H9 (cell line): Measurements from ENCODE around the gene FAM111B. TPM values are rescaled to one million over a fixed set of nuclear protein-coding genes. Genes with fewer than 3 reads are reported as not detected.
A peak's percentile ranks its signal among the peaks of the same experiment; 100 is the strongest.
"Not testable (repeated sequence)": the region's sequence is repeated elsewhere in the genome, so short reads cannot be mapped to it uniquely, and the experiment has no call there.

Experiments
- DNase-seq: peaks from one replicate; pipeline ENCODE4 v3.0.0-alpha.2; 2017
- H2AFZ ChIP-seq: one replicate; pipeline ENCODE4 v1.6.1; 2013; ENCODE audit warnings: mild to moderate bottlenecking, low read length, control low read depth, moderate library complexity
- H2AK5ac ChIP-seq: 2 replicates; pipeline ENCODE4 v1.6.1; 2013; ENCODE audit warnings: low read length, control low read depth, mixed read lengths; ENCODE audit not compliant: insufficient read length
- H2BK120ac ChIP-seq: one replicate; pipeline ENCODE4 v1.6.1; 2013; ENCODE audit warnings: low read depth, mild to moderate bottlenecking, low read length, control low read depth, inconsistent platforms; ENCODE audit not compliant: poor library complexity, severe bottlenecking
- H2BK12ac ChIP-seq: 2 replicates; pipeline ENCODE4 v1.6.1; 2013; ENCODE audit warnings: low read length, control low read depth, mixed read lengths, low read depth; ENCODE audit not compliant: insufficient read length
- H2BK15ac ChIP-seq: 2 replicates; pipeline ENCODE4 v1.6.1; 2013; ENCODE audit warnings: low read depth, low read length, control low read depth
- H2BK20ac ChIP-seq: one replicate; pipeline ENCODE4 v1.6.1; 2013; ENCODE audit warnings: low read depth, mild to moderate bottlenecking, low read length, control low read depth, inconsistent platforms; ENCODE audit not compliant: poor library complexity, severe bottlenecking
- H2BK5ac ChIP-seq: 2 replicates; pipeline ENCODE4 v1.6.1; 2013; ENCODE audit warnings: low read length, control low read depth, mixed read lengths; ENCODE audit not compliant: insufficient read length
- H3K14ac ChIP-seq: 2 replicates; pipeline ENCODE4 v1.6.1; 2013; ENCODE audit warnings: low read length, control low read depth; ENCODE audit not compliant: insufficient read depth
- H3K18ac ChIP-seq: 2 replicates; pipeline ENCODE4 v1.6.1; 2013; ENCODE audit warnings: low read depth, mild to moderate bottlenecking, mixed read lengths, low read length, control low read depth; ENCODE audit not compliant: insufficient read length
- H3K23ac ChIP-seq: 2 replicates; pipeline ENCODE4 v1.6.1; 2013; ENCODE audit warnings: low read length, control low read depth, mixed read lengths, low read depth; ENCODE audit not compliant: insufficient read length
- H3K23me2 ChIP-seq: 2 replicates; pipeline ENCODE4 v1.6.1; 2013; ENCODE audit warnings: low read depth, mild to moderate bottlenecking, mixed read lengths, low read length, control low read depth; ENCODE audit not compliant: insufficient read length, poor library complexity, severe bottlenecking
- H3K27ac ChIP-seq: 2 replicates; pipeline ENCODE4 v1.5.1; 2013; ENCODE audit warnings: low read length, control low read depth, mixed read lengths, low read depth; ENCODE audit not compliant: insufficient read length
- H3K27me3 ChIP-seq: 2 replicates; pipeline ENCODE4 v1.6.1; 2013; ENCODE audit warnings: low read length, control low read depth, inconsistent platforms; ENCODE audit not compliant: insufficient read depth
- H3K4ac ChIP-seq: 2 replicates; pipeline ENCODE4 v1.6.1; 2013; ENCODE audit warnings: low read depth, mild to moderate bottlenecking, control low read depth, inconsistent platforms, low read length, moderate library complexity
- H3K4me1 ChIP-seq: 2 replicates; pipeline ENCODE4 v1.6.1; 2013; ENCODE audit warnings: low read length, control low read depth, inconsistent platforms; ENCODE audit not compliant: insufficient read depth
- H3K4me2 ChIP-seq: 2 replicates; pipeline ENCODE4 v1.6.1; 2013; ENCODE audit warnings: low read length, control low read depth, mixed read lengths; ENCODE audit not compliant: insufficient read length, insufficient read depth
- H3K56ac ChIP-seq: 2 replicates; pipeline ENCODE4 v1.6.1; 2013; ENCODE audit warnings: low read depth, mild to moderate bottlenecking, mixed read lengths, low read length, control low read depth; ENCODE audit not compliant: insufficient read length
- H3K79me1 ChIP-seq: 2 replicates; pipeline ENCODE4 v1.6.1; 2013; ENCODE audit warnings: low read depth, mild to moderate bottlenecking, moderate library complexity, low read length, control low read depth, inconsistent platforms; ENCODE audit not compliant: insufficient read depth, poor library complexity, severe bottlenecking
- H3K79me2 ChIP-seq: 2 replicates; pipeline ENCODE4 v1.6.1; 2013; ENCODE audit warnings: low read length, control low read depth, inconsistent platforms; ENCODE audit not compliant: insufficient read depth
- H3K9ac ChIP-seq: 2 replicates; pipeline ENCODE4 v1.6.1; 2013; ENCODE audit warnings: low read length, control low read depth, mixed read lengths; ENCODE audit not compliant: insufficient read length; ENCODE audit errors: extremely low read depth
- H3K9me3 ChIP-seq: one replicate; pipeline ENCODE4 v1.6.1; 2013; ENCODE audit warnings: low read depth, low read length, inconsistent platforms; ENCODE audit not compliant: control insufficient read depth
- H3T11ph ChIP-seq: one replicate; pipeline ENCODE4 v1.6.1; 2013; ENCODE audit warnings: mild to moderate bottlenecking, low read length, control low read depth, inconsistent platforms
- H4K20me1 ChIP-seq: one replicate; pipeline ENCODE4 v1.6.1; 2013; ENCODE audit not compliant: control insufficient read depth, insufficient read length, insufficient read depth
- H4K5ac ChIP-seq: 2 replicates; pipeline ENCODE4 v1.6.1; 2013; ENCODE audit warnings: low read depth, mild to moderate bottlenecking, mixed read lengths, low read length, control low read depth; ENCODE audit not compliant: insufficient read length
- H4K8ac ChIP-seq: replicated peaks from 2 replicates; pipeline ENCODE4 v1.6.1; 2013; ENCODE audit warnings: low read length, control low read depth, mixed read lengths, low read depth; ENCODE audit not compliant: insufficient read length
- H4K91ac ChIP-seq: 2 replicates; pipeline ENCODE4 v1.6.1; 2013; ENCODE audit warnings: low read depth, mild to moderate bottlenecking, moderate library complexity, mixed read lengths, low read length, control low read depth; ENCODE audit not compliant: insufficient read length
- H3K27ac Mint-ChIP-seq, 3 experiments: 2 replicates in 2 of 3; 3 replicates in 1 of 3; pipeline ENCODE4 v1.8.0; 2020 to 2021; ENCODE audit warnings: mixed read lengths in 3 of 3, mild to moderate bottlenecking in 1 of 3, moderate library complexity in 1 of 3
- H3K27me3 Mint-ChIP-seq: 2 replicates; pipeline ENCODE4 v1.8.0; 2021; ENCODE audit warnings: low read depth, mild to moderate bottlenecking, moderate library complexity, mixed read lengths
- H3K36me3 Mint-ChIP-seq, 3 experiments: 2 replicates in 2 of 3; 3 replicates in 1 of 3; pipeline ENCODE4 v1.8.0; 2020 to 2021; ENCODE audit warnings: low read depth in 3 of 3, mixed read lengths in 3 of 3; ENCODE audit not compliant: insufficient read depth in 1 of 3
- H3K4me1 Mint-ChIP-seq, 2 experiments: 2 replicates each; pipeline ENCODE4 v1.8.0; 2020; ENCODE audit warnings: mixed read lengths in 2 of 2
- H3K4me3 Mint-ChIP-seq, 2 experiments: 2 replicates in 1 of 2; 3 replicates in 1 of 2; pipeline ENCODE4 v1.8.0; 2020 to 2021; ENCODE audit warnings: mild to moderate bottlenecking in 2 of 2, mixed read lengths in 2 of 2, moderate library complexity in 1 of 2
- H3K9me3 Mint-ChIP-seq, 2 experiments: 2 replicates in 1 of 2; 3 replicates in 1 of 2; pipeline ENCODE4 v1.8.0; 2020; ENCODE audit warnings: mild to moderate bottlenecking in 2 of 2, mixed read lengths in 2 of 2, moderate library complexity in 1 of 2
- CTCF ChIP-seq: fragments of 200-600 bp; sonication (generic); conservative IDR thresholded peaks from 3 replicates; pipeline ENCODE4 v1.8.0; 2021; ENCODE audit warnings: antibody characterized with exemption, mild to moderate bottlenecking
- WGBS: extraction: QIAGEN DNeasy Blood & Tissue Kit; methylation state at CpG from one replicate; pipeline ENCODE4 v1.1.7; 2013; ENCODE audit warnings: missing lambda C conversion rate, low lambda C conversion rate, mixed read lengths; ENCODE audit not compliant: insufficient read length; ENCODE audit errors: extremely low coverage; 5-methylcytosine and 5-hydroxymethylcytosine counted together
- total RNA-seq: library from RNA; stranded (reverse); gene quantifications from 2 replicates; pipeline ENCODE4 v1.2.1, GENCODE V29; 2021

Gene FAM111B
- total RNA-seq, 1 experiment from 2014 or later: 35.0 TPM

GRCh38 chr11:59135648-59136461 is 28.8 kb downstream of the FAM111B start:
- H4K20me1 ChIP-seq: no peaks in the 10 kb centered on the region
- no peak overlapping the region for H2BK120ac ChIP-seq
- peak; percentile 86 for DNase-seq
- Mint-ChIP-seq H3K36me3 (peaks cover 34 to 46% (median 36%) of the 10 kb centered on the region in 3 experiments), H3K27me3 (peaks cover 6% of the 10 kb centered on the region; the same call in 1 of the 2 replicates), H3K9me3 (peaks cover 30 to 34% of the 10 kb centered on the region in 2 experiments), H3K27ac (peak overlapping the region in 1 of 3 experiments; percentile 92; a peak in 1 of 7 replicates), H3K4me3 (peak overlapping the region; percentile 37 to 47; a peak in 3 of 5 replicates), H3K4me1 (peaks cover 4 to 6% of the 10 kb centered on the region in 2 experiments)
- H3K23me2 ChIP-seq: no peaks in the 10 kb centered on the region
- no peak overlapping the region for H3K9ac ChIP-seq
- H2BK20ac ChIP-seq: no peak overlapping the region
- no peak overlapping the region for H4K91ac ChIP-seq
- peaks cover 25% of the 10 kb centered on the region for H3K9me3 ChIP-seq
- no peak overlapping the region for H3K56ac ChIP-seq
- no peak overlapping the region for H3T11ph ChIP-seq
- H2BK5ac ChIP-seq: no peak overlapping the region
- no peaks in the 10 kb centered on the region for H3K4me1 ChIP-seq
- no peak overlapping the region for H2AFZ ChIP-seq
- WGBS: no CpG with 5 or more reads among the region's 20 CpGs
- H3K18ac ChIP-seq: no peak overlapping the region
- no peak overlapping the region for H3K14ac ChIP-seq
- H2BK15ac ChIP-seq: no peak overlapping the region
- H3K4me2 ChIP-seq: no peak overlapping the region
- no peak overlapping the region for H2BK12ac ChIP-seq
- H3K27ac ChIP-seq: no peak overlapping the region
- no peak overlapping the region for H4K5ac ChIP-seq
- H3K4ac ChIP-seq: no peak overlapping the region
- no peak overlapping the region for H2AK5ac ChIP-seq
- H3K27me3 ChIP-seq: no peaks in the 10 kb centered on the region
- H3K79me1 ChIP-seq: no peaks in the 10 kb centered on the region
- no peak overlapping the region for H3K23ac ChIP-seq
- no peaks in the 10 kb centered on the region for H3K79me2 ChIP-seq
- no peak overlapping the region for H4K8ac ChIP-seq
- TF ChIP-seq CTCF: peak; percentile 99

GRCh38 chr11:59136551-59136950 is 29.5 kb downstream of the FAM111B start:
- not testable (repeated sequence) for H3K27ac Mint-ChIP-seq, H2AK5ac ChIP-seq, H4K5ac ChIP-seq, H2BK20ac ChIP-seq, H3K4me3 Mint-ChIP-seq, H4K91ac ChIP-seq, H3K79me1 ChIP-seq, H3K27me3 Mint-ChIP-seq, H3K18ac ChIP-seq, H3K4me1 ChIP-seq, H3K27me3 ChIP-seq, H3K23ac ChIP-seq, H3K27ac ChIP-seq, H2BK12ac ChIP-seq, H3K4me1 Mint-ChIP-seq, H2AFZ ChIP-seq, H2BK5ac ChIP-seq, H3K4me2 ChIP-seq, H2BK15ac ChIP-seq, H3K23me2 ChIP-seq, H3K14ac ChIP-seq, H3T11ph ChIP-seq, H3K9ac ChIP-seq, H3K56ac ChIP-seq, H3K4ac ChIP-seq, H4K8ac ChIP-seq, H4K20me1 ChIP-seq, H2BK120ac ChIP-seq, DNase-seq, H3K79me2 ChIP-seq
- Mint-ChIP-seq H3K9me3 (peaks cover 23 to 27% of the 10 kb centered on the region in 2 experiments), H3K36me3 (peaks cover 27 to 40% (median 29%) of the 10 kb centered on the region in 3 experiments)
- WGBS: no CpG with 5 or more reads among the region's 6 CpGs
- H3K9me3 ChIP-seq: peaks cover 18% of the 10 kb centered on the region
